GM08714 (cell line): ENCODE results near the gene CHM.
"Not testable (repeated sequence)": the region's sequence is repeated elsewhere in the genome, so short reads cannot be mapped to it uniquely, and the experiment has no call there.

Source experiments
- H3K4me3 ChIP-seq: fragments of 200-500 bp; sonication (Bioruptor generic); 2 replicates; pipeline ENCODE4 v1.5.1; 2014; ENCODE audit warnings: mild to moderate bottlenecking, low read length, inconsistent platforms
- ZNF274 ChIP-seq: IDR thresholded peaks from 2 replicates; pipeline ENCODE4 v1.6.1; 2012; ENCODE audit warnings: mild to moderate bottlenecking, low read depth, low read length

The CHM gene

DNA sequence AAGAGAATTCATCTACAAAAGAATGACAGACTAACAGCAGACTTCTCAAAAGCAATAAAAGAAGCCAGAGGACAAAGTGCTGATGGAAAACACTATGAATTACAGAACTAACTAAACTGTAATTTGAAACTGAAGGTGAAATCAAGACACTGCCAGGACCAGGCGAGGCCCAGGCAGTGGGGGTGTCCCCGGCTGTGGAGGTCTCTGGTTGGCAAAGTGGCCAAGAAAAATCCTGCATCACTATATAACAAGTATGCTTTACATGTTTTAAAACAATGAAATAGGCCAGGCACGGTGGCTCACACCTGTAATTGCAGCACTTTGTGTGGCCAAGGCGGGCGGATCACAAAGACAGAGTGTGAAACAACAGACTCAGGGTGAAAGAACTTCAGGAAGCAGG is 32.9 kb downstream of the CHM start:
- no peak for TF ChIP-seq ZNF274

DNA sequence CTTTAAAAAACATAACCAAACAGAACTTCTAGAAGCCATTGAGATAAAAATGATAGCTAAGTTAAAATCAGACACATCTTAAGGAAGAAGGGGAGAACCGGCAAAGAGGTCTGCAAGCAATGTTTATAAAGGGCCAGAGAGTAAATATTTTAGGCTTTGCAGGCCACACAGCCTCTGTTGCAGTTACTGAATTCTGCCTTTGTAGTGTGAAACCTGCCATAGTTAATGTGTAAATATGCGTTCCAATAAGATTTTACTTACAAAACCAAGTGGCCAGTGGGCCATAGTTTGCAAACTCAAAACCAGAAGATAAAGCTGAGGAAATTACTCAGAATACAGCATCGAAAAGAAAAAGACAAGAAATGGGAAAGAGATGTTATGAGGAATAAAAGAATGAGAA is 33.6 kb downstream of the CHM start:
- no peak overlapping the region for H3K4me3 ChIP-seq
- no peak for TF ChIP-seq ZNF274

More for the DNA sequence above, 32.9 kb downstream of the CHM start:
- H3K4me3 ChIP-seq, result no peak overlapping the region

GRCh38 chrX:86012188-86012587 is 35.2 kb downstream of the CHM start:
- no peak overlapping the region for H3K4me3 ChIP-seq
- TF ChIP-seq ZNF274, result no peak

GRCh38 chrX:86009803-86010202 is 37.6 kb downstream of the CHM start:
- not testable (repeated sequence) for H3K4me3 ChIP-seq

DNA sequence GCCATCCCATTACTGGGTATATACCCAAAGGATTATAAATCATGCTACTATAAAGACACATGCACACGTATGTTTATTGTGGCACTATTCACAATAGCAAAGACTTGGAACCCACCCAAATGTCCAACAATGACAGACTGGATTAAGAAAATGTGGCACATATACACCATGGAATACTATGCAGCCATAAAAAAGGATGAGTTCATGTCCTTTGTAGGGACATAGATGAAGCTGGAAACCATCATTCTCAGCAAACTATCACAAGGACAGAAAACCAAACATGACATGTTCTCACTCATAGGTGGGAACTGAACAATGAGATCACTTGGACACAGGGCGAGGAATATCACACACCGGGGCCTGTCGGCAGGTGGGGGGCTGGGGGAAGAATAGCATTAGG is 39.5 kb downstream of the CHM start:
- H3K4me3 ChIP-seq, result not testable (repeated sequence)

DNA sequence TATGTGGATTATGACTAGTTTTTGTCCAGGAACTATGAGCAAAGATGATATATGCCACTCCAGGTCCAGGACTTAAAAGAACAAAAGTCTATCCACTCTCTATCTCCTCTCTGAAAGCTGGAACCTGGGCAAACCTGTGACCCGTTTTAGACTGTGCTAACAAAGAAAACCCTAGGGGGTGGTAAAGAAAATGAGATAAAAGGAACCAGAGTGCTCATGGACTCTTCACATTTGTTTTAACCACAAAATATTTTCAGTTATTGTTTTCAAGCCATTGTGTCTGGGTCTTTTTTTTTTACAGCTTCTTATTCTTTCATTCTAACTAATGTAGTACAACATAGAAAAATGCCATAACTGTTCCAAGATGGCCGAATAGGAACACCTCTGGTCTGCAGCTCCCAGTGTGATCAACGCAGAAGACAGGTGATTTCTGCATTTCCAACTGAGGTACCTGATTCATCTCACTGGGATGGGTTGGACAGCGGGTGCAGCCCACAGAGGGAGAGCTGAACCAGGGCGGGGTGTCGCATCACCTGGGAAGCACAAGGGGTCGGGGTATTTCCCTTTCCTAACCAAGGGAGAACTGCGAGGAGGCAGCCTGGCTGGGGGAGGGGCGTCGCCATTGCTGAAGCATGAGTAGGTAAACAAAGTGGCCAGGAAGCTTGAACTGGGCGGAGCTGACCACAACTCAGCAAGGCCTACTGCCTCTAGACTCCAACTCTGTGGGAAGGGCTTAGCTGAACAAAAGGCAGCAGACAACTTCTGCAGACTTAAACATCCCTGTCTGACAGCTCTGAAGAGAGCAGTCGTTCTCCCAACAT is 45.1 kb downstream of the CHM start:
- H3K4me3 ChIP-seq, result no peak overlapping the region

DNA sequence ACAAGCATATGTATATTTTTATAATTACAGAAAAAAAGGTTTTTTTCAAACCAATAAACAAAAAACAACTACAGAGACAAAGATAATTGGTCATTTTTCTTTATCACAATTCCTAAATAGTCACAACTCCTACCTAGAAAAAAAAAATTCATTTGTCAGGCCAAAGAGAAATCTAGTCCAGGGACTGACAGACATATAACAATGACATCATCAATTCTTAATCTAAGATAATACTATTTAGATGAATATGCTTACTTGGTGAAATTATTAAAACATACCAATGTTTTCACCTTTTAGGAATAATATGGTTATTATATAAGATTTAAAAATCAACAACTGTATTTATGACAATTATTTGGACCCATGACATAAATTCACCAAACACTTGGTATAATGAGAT is 48.4 kb downstream of the CHM start:
- H3K4me3 ChIP-seq, result no peak overlapping the region
- no peak for TF ChIP-seq ZNF274

More for the DNA sequence above, 45.1 kb downstream of the CHM start:
- no peak for TF ChIP-seq ZNF274

DNA sequence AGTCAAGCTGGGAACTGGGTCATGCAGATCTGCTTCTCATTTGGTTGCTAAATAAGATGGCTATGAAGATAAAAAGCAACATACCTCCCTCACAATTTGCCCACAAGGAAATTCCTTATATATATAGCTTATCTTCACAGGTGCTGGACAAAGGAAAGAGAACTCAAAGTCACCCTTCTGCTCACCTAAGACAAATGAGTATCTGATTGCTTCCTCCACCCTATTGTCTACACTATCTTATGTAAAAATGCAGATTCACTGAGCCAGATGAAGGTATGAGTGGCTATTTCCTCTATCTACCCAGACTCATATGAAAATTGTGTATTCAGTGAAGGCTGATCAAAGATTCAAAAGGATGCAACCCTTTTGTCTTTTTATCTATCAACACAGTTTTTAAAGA is 50.8 kb downstream of the CHM start:
- no peak for TF ChIP-seq ZNF274

DNA sequence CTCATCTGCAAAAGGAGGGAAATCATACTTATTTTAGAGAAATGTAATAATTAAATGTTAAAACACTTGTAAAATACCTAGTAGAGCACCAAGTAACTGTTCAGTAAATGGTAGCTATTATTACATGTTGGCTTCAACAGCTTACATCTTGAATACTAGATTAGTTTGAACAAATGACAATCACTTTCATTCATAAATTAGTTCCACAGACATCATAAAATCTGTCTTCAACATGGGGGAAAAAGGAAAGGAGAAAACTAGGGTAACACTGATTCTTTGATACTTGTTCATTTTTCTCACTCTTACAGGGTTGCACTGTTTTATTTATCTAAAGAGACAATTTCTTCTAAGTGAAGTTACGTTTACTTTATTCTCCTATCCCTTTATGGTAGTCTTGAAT is 51.7 kb downstream of the CHM start:
- no peak for TF ChIP-seq ZNF274

More for the DNA sequence above, 50.8 kb downstream of the CHM start:
- no peak overlapping the region for H3K4me3 ChIP-seq

GRCh38 chrX:85994797-85995196 is 52.6 kb downstream of the CHM start:
- no peak for TF ChIP-seq ZNF274
- H3K4me3 ChIP-seq, result no peak overlapping the region

More for the DNA sequence above, 51.7 kb downstream of the CHM start:
- no peak overlapping the region for H3K4me3 ChIP-seq

DNA sequence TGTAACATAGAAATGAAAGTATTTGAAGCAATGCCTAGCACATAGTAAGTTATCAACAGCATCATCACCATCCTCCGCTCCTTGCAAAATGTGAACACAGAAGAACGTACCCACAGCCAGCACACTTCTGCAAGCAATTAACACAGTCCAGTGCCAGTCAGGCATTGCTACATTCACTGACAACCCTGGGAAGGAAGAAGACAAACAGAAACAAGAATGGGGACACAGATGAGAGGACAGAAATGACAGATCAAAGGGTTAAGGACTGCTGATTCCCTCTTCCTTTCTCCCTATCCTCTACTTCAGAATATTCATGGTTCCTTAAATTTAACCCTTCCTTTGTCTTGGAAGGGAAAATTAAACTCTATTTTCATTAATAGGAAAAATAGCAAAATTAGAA is 53.1 kb downstream of the CHM start:
- no peak for TF ChIP-seq ZNF274
- no peak overlapping the region for H3K4me3 ChIP-seq

- no peak for TF ChIP-seq ZNF274
- H3K4me3 ChIP-seq, result no peak overlapping the region
Measured at GRCh38 chrX:85993539-85994197, 53.7 kb downstream of the CHM start.

DNA sequence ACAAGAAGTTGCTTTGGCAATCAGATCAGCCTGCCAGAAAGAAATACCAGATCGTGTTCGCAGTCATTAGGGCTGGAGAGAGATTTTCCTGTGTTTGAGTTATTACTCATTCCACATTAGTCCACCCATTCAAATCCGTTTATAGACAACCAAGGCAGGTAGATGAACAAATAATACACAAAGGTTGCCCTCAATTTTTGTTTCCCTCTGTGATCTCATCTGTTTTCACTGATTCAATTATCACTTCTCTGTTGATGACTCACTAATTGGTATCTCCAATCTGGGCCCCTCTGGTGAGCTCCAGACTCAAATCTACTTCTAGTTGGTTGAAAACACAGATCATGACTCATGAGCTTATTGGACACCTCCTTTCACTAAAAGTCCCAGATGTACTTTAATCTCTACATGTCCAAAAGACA is 54.5 kb downstream of the CHM start:
- H3K4me3 ChIP-seq, result no peak overlapping the region
- TF ChIP-seq ZNF274, result no peak

- TF ChIP-seq ZNF274, result no peak
- no peak overlapping the region for H3K4me3 ChIP-seq
Measured at GRCh38 chrX:85988353-85988752, 59.0 kb downstream of the CHM start.

DNA sequence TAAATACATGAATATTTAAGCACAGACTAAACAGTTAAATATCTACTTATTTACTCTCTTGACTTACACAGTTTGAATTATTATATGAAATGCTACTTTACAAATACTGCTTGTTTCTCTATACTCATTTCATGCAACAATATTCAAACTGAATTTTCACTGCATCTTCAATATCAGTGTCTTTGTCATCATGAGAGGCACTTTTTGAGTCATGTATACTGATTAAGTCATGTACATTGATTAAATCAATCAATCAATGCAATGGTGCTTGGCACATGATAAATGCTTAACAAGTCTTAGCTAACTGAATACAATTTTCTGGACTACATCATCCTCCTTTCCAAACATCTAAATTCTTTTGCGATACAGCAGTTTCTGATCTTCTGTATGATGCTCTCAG is 67.1 kb downstream of the CHM start:
- no peak for TF ChIP-seq ZNF274
- no peak overlapping the region for H3K4me3 ChIP-seq

DNA sequence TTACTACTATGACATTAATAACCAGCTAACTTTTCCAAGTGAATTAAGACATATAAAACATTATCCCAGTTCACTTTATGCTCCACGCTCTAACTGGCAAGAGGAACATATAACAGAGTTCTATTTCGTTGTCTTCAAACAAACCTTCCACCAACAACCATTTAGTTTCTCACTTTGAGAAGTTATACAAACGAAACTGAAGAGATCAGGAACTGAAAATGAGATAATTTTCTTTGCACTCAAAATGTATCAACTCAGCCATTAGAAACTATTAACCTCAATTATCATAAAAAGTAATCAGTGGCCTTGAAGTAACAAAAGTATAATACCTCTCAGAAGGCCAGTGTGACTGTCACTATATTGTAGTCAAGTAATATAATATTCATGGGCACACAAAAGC is 70.1 kb downstream of the CHM start:
- TF ChIP-seq ZNF274, result no peak

DNA sequence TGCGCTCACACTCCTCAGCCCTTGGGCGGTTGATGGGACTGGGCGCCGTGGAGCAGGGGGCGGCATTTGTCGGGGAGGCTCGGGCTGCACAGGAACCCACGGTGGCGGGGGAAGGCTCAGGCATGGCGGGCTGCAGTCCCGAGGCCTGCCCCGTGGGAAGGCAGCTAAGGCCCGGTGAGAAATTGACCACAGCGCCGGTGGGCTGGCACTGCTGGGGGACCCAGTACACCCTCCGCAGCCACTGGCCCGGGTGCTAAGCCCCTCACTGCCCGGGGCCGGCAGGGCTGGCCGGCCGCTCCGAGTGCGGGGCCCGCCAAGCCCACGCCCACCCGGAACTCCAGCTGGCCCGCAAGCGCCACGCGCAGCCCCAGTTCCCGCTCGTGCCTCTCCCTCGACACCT is 75.0 kb downstream of the CHM start:
- H3K4me3 ChIP-seq, result not testable (repeated sequence)

More for the DNA sequence above, 70.1 kb downstream of the CHM start:
- H3K4me3 ChIP-seq, result no peak overlapping the region
